Stimulated activated CD8-positive, alpha-beta memory T cell treated with anti-CD3 and anti-CD28 coated beads, Interleukin-4, amount 100 ng/mL, for 48 hours (primary cell): ENCODE measurements around the gene ATP2B2.
"Not testable (repeated sequence)": the region's sequence is repeated elsewhere in the genome, so short reads cannot be mapped to it uniquely, and the experiment has no call there.

Source experiments
- DNase-seq: peaks from one replicate; pipeline ENCODE4 v3.0.0-alpha.2; 2020

The ATP2B2 gene

GRCh38 chr3:10505050-10505790 is at the start of gene ATP2B2:
Gene ATP2B2 (minus strand): TSS chr3:10505586. CDS start chr3:10449543, 56,043 bp downstream.
- peak; percentile 27 for DNase-seq

GRCh38 chr3:10554746-10555145 is 49.4 kb upstream of the ATP2B2 start:
- DNase-seq: no peak

GRCh38 chr3:10554236-10554611 is 48.8 kb upstream of the ATP2B2 start:
- no peak for DNase-seq

- no peak for DNase-seq
Observed at GRCh38 chr3:10553591-10554235, 48.3 kb upstream of the ATP2B2 start.

- no peak for DNase-seq
Observed at GRCh38 chr3:10552631-10552943, 47.2 kb upstream of the ATP2B2 start.

- DNase-seq: peak; percentile 92
Observed at GRCh38 chr3:10551821-10552630, 46.6 kb upstream of the ATP2B2 start.

GRCh38 chr3:10551139-10551538 is 45.8 kb upstream of the ATP2B2 start:
- DNase-seq: peak; percentile 14

- no peak for DNase-seq
Observed at GRCh38 chr3:10550705-10551104, 45.3 kb upstream of the ATP2B2 start.

- DNase-seq: no peak
Observed at GRCh38 chr3:10549617-10550230, 44.3 kb upstream of the ATP2B2 start.

GRCh38 chr3:10548992-10549391 is 43.6 kb upstream of the ATP2B2 start:
- DNase-seq: peak; percentile 40

- peak; percentile 5 for DNase-seq
Observed at GRCh38 chr3:10547841-10548783, 42.7 kb upstream of the ATP2B2 start.

- peak; percentile 8 for DNase-seq
Observed at GRCh38 chr3:10547413-10547812, 42.0 kb upstream of the ATP2B2 start.

- DNase-seq: peak; percentile 8
Observed at GRCh38 chr3:10546820-10547263, 41.5 kb upstream of the ATP2B2 start.

- DNase-seq: peak; percentile 17
Observed at GRCh38 chr3:10546181-10546624, 40.8 kb upstream of the ATP2B2 start.

GRCh38 chr3:10542518-10542917 is 37.1 kb upstream of the ATP2B2 start:
- no peak for DNase-seq

GRCh38 chr3:10540347-10540746 is 35.0 kb upstream of the ATP2B2 start:
- not testable (repeated sequence) for DNase-seq

- DNase-seq: peak; percentile 8
Observed at GRCh38 chr3:10534066-10534465, 28.7 kb upstream of the ATP2B2 start.

- no peak for DNase-seq
Observed at GRCh38 chr3:10533737-10534023, 28.3 kb upstream of the ATP2B2 start.

- peak; percentile 9 for DNase-seq
Observed at GRCh38 chr3:10532939-10533736, 27.8 kb upstream of the ATP2B2 start.

- DNase-seq: peak; percentile 11
Observed at GRCh38 chr3:10531031-10531430, 25.6 kb upstream of the ATP2B2 start.

GRCh38 chr3:10530241-10530640 is 24.9 kb upstream of the ATP2B2 start:
- DNase-seq: peak; percentile 14
